Spleen (tissue), 11 donors: Measurements from ENCODE around the gene ETNK2. TPM values are rescaled to one million over a fixed set of nuclear protein-coding genes. Genes with fewer than 3 reads are reported as not detected.

Source experiments
- DNase-seq: peaks from one replicate; pipeline ENCODE4 v3.0.0-alpha.2; 2020
- H3K27ac ChIP-seq, 8 donors: fragments of 200-600 bp; sonication (generic) in 7 of 8; 1 replicate in 4 of 8; 2 replicates in 4 of 8; pipeline versions ENCODE4 v1.5.0 to v1.8.0; 2016 to 2021; ENCODE audit warnings: inconsistent platforms in 4 of 8, mild to moderate bottlenecking in 4 of 8, moderate library complexity in 1 of 8
- H3K27me3 ChIP-seq, 7 donors: fragments of 200-600 bp; sonication (generic) in 6 of 7; replicated peaks in 1 of 7; 1 replicate in 4 of 7; 2 replicates in 3 of 7; pipeline versions ENCODE4 v1.5.0 to v1.8.0; 2016 to 2021; ENCODE audit warnings: inconsistent platforms in 3 of 7, mild to moderate bottlenecking in 1 of 7
- H3K36me3 ChIP-seq, 6 donors: fragments of 200-600 bp; sonication (generic) in 5 of 6; 1 replicate in 4 of 6; 2 replicates in 2 of 6; pipeline versions ENCODE4 v1.5.0 to v1.8.0; 2016 to 2021; ENCODE audit warnings: inconsistent platforms in 2 of 6
- H3K4me1 ChIP-seq, 6 donors: fragments of 200-600 bp; sonication (generic) in 5 of 6; 1 replicate in 3 of 6; 2 replicates in 3 of 6; pipeline versions ENCODE4 v1.5.0 to v1.8.0; 2016 to 2021; ENCODE audit warnings: inconsistent platforms in 3 of 6
- H3K4me3 ChIP-seq, 8 donors: fragments of 200-600 bp; sonication (generic) in 7 of 8; 1 replicate in 4 of 8; 2 replicates in 4 of 8; pipeline versions ENCODE4 v1.5.0 to v1.8.0; 2016 to 2021; ENCODE audit warnings: inconsistent platforms in 4 of 8, mild to moderate bottlenecking in 4 of 8, moderate library complexity in 2 of 8
- H3K9me3 ChIP-seq, 8 donors: fragments of 200-600 bp; sonication (generic) in 7 of 8; 1 replicate in 4 of 8; 2 replicates in 4 of 8; pipeline versions ENCODE4 v1.5.0 to v1.8.0; 2016 to 2021; ENCODE audit warnings: inconsistent platforms in 4 of 8
- CTCF ChIP-seq, 11 experiments: fragments of 200-600 bp in 7 of 11; fragments of 450-650 bp in 4 of 11; sonication (generic) in 4 of 11; IDR thresholded peaks in 8 of 11; conservative IDR thresholded peaks in 3 of 11; 1 replicate in 7 of 11; 2 replicates in 4 of 11; pipeline versions ENCODE4 v1.4.0 to v1.8.0; 2016 to 2021; ENCODE audit warnings: antibody characterized with exemption in 11 of 11, inconsistent platforms in 4 of 11, mild to moderate bottlenecking in 1 of 11
- POLR2A ChIP-seq, 3 donors: fragments of 450-650 bp; IDR thresholded peaks; one replicate each; pipeline ENCODE4 v1.5.1; 2017; ENCODE audit warnings: antibody characterized with exemption in 3 of 3, mild to moderate bottlenecking in 1 of 3
- POLR2AphosphoS5 ChIP-seq, 3 donors: sonication (generic); formaldehyde crosslinking; IDR thresholded peaks; one replicate each; pipeline ENCODE4 v1.5.1; 2017; ENCODE audit warnings: antibody characterized with exemption in 3 of 3
- WGBS, 5 donors: extraction: QIAGEN DNeasy Blood & Tissue Kit in 3 of 5; methylation state at CpG; one replicate each; pipeline versions ENCODE4 v1.1.5 to v1.1.7; 2013 to 2018; 5-methylcytosine and 5-hydroxymethylcytosine counted together
- intact Hi-C: fragments of 100-400 bp; cut with DNase I; formaldehyde crosslinking; loops from one replicate; pipeline ENCODE4 v1.15.0; 2023; ENCODE audit warnings: low total_unique reads
- polyA plus RNA-seq, 3 donors: library from polyadenylated mRNA; stranded (reverse); fragments of 200-250 nt; gene quantifications; one replicate each; pipeline ENCODE4 v1.2.1, GENCODE V29; 2013
- total RNA-seq, 7 donors: library from RNA; depleted of rRNA in 3 of 7; stranded (reverse); fragments of >200 nt in 3 of 7; fragmentation: NEBNext Ultra II Directional in 4 of 7; extraction: Animal tissue kit (Norgen Biotek cat#: 25700) in 4 of 7; gene quantifications; one replicate each; pipeline versions ENCODE4 v1.1.0 to v1.2.1, GENCODE V29; 2016 to 2021
- donor health status: healthy with polysubstance abuse.
- donor health status: DM: no; HTN: no; CAD: no; lungs with moderate emphysema.
- donor health status: DM: no; HTN: no; CAD: no.
- donor health status: Bipolar disorder and iron deficiency.
- donor health status: healthy.
- donor health status: DM: no; HTN: no; CAD: no.
- donor health status: DM: yes; HTN: yes; CAD: no.

ETNK2 gene
- total and polyA plus RNA-seq, 10 donors, result 1.9 to 20.8 (median 5.6) TPM

DNA sequence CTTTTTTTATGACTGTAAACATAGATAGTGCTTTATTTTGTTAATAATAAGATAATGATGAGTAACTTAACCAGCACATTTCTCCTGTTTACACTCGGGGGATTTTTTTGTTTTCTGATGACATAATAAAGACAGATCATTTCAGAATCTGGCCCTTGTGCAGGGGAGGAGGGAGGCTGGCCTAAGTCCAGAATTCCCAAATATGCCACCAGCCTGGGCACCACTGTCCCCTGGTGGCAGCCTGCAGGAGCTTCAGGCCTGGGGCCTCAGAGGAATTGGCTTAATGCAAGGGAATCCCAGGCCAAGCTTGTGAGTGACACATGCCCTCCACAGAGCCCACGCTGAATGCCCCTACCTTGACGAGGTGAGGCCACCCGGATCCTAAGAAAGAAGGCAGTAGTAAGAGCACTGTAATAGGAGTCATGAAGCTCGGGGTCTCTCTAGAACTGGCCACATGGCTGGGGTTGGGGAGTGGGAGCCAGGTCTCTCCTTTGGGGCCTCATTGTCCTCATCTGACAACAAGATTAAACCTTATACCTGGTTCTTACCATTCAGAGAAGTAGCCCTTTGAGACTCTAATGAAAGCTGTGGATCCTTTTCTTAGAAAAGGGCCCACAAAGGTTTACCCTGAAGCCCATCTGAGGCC lies 24.1 kb downstream of the ETNK2 start:
- Histone ChIP-seq H3K36me3 (peaks cover 0 to 38% (median 5%) of the 10 kb centered on the region in 6 donors), H3K9me3 (no peaks in the 10 kb centered on the region), H3K27ac (peak overlapping the region in 5 of 8 donors; percentile 27 to 54 (median 44)), H3K4me3 (no peak overlapping the region), H3K27me3 (peaks cover 0 to 17% (median 0%) of the 10 kb centered on the region in 7 donors), H3K4me1 (peaks cover 0 to 40% (median 17%) of the 10 kb centered on the region in 6 donors)
- 32 to 51% (median 47%) methylated on average over 5 of the region's 5 CpGs for WGBS, 5 donors
- no peak for DNase-seq
- intact Hi-C loops, result loop anchor here (5.0 kb wide), 1 partner anchor 255 kb away; no protein-coding TSS in a partner anchor
- TF ChIP-seq POLR2AphosphoS5 (IDR thresholded peaks at IDR 0.05) (peak in 2 of 3 donors; percentile 67 to 74), CTCF (IDR thresholded peaks at IDR 0.05 in 8 of 11, conservative IDR thresholded peaks at IDR 0.05 in 3 of 11) (peak; percentile 58 to 91 (median 82)), POLR2A (IDR thresholded peaks at IDR 0.05) (no peak)

DNA sequence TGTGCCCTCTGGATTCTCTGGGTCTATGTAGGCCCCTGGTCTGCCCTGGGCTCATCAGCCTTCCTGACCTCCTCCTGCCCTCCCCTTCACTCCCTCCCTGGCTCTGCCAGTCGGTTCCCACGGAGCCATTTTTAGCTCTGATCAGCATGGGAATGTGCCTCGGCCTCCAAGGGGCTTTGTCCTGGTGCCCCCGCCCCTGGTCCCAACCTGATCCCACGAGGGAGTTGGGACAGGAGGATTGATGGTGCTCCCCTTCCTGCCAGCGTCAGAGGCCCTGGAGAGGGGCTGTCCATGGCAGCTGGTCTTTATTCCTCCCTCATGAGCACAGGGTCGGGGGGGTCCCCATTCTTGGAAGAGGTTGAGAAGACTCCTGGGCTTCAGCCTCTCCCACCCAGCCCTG lies 24.9 kb downstream of the ETNK2 start:
- H3K9me3 ChIP-seq, result no peaks in the 10 kb centered on the region
- intact Hi-C loops, result loop anchor here (5.0 kb wide), 1 partner anchor 255 kb away; no protein-coding TSS in a partner anchor
- H3K27me3 ChIP-seq, result peaks cover 0 to 17% (median 0%) of the 10 kb centered on the region in 7 donors
- DNase-seq, result no peak
- no peak for TF ChIP-seq CTCF (IDR thresholded peaks at IDR 0.05 in 8 of 11, conservative IDR thresholded peaks at IDR 0.05 in 3 of 11)
- TF ChIP-seq POLR2AphosphoS5 (IDR thresholded peaks at IDR 0.05), result peak in 1 of 3 donors; percentile 5
- no peak for TF ChIP-seq POLR2A (IDR thresholded peaks at IDR 0.05)
- peaks cover 0 to 40% (median 17%) of the 10 kb centered on the region in 6 donors for H3K4me1 ChIP-seq
- 53 to 79% (median 60%) methylated on average over 7 of the region's 7 CpGs for WGBS, 5 donors
- peaks cover 0 to 46% (median 6%) of the 10 kb centered on the region in 6 donors for H3K36me3 ChIP-seq
- no peak overlapping the region for H3K4me3 ChIP-seq
- peak overlapping the region in 5 of 8 donors; percentile 27 to 54 (median 44) for H3K27ac ChIP-seq

DNA sequence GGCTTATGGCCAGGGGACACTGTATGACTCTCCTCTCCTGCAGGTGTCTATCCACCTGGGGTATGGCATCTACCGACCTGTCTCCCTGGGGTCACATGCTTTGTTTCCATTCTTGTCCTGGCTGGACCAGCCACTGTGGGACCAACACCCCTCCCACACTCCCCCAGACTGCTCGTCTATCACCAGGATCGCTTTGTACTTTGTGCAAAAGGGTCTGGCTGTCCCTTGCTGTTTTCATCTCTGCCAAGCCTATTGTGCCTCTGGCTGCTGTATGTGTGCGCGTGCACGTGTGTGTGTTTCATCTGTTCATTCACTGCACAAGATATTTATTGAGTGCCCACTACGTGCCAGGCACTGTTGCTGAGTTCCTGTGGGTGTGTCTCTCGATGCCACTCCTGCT lies 25.5 kb downstream of the ETNK2 start:
- intact Hi-C loops, result loop anchor here (5.0 kb wide), 1 partner anchor 254 kb away; no protein-coding TSS in a partner anchor
- Histone ChIP-seq H3K4me1 (peaks cover 0 to 40% (median 17%) of the 10 kb centered on the region in 6 donors), H3K9me3 (no peaks in the 10 kb centered on the region), H3K36me3 (peaks cover 0 to 51% (median 6%) of the 10 kb centered on the region in 6 donors), H3K27ac (peak overlapping the region in 2 of 8 donors; percentile 44 to 53), H3K27me3 (peaks cover 0 to 17% (median 0%) of the 10 kb centered on the region in 7 donors), H3K4me3 (no peak overlapping the region)
- TF ChIP-seq POLR2A (IDR thresholded peaks at IDR 0.05), result no peak
- no peak for TF ChIP-seq CTCF (IDR thresholded peaks at IDR 0.05 in 8 of 11, conservative IDR thresholded peaks at IDR 0.05 in 3 of 11)
- 71 to 89% (median 75%) methylated on average over 8 of the region's 8 CpGs for WGBS, 5 donors
- DNase-seq, result no peak

GRCh38 chr1:204125759-204126351 lies 26.0 kb downstream of the ETNK2 start:
- 90 to 94% (median 92%) methylated on average over 13 to 18 of the region's 18 CpGs for WGBS, 5 donors
- Histone ChIP-seq H3K4me1 (peaks cover 0 to 35% (median 17%) of the 10 kb centered on the region in 6 donors), H3K9me3 (no peaks in the 10 kb centered on the region), H3K36me3 (peaks cover 0 to 54% (median 6%) of the 10 kb centered on the region in 6 donors), H3K27ac (peak overlapping the region in 1 of 8 donors; percentile 44), H3K27me3 (peaks cover 0 to 17% (median 0%) of the 10 kb centered on the region in 7 donors), H3K4me3 (no peak overlapping the region)
- intact Hi-C loops, result loop anchor here (5.0 kb wide), 1 partner anchor 254 kb away; no protein-coding TSS in a partner anchor
- no peak for TF ChIP-seq CTCF (IDR thresholded peaks at IDR 0.05 in 8 of 11, conservative IDR thresholded peaks at IDR 0.05 in 3 of 11)
- no peak for TF ChIP-seq POLR2A (IDR thresholded peaks at IDR 0.05)
- peak in 1 of 3 donors; percentile 39 for TF ChIP-seq POLR2AphosphoS5 (IDR thresholded peaks at IDR 0.05)
- DNase-seq, result no peak
